Stimulated activated CD4-positive, alpha-beta T cell treated with anti-CD3 and anti-CD28 coated beads, Interleukin-2, amount 100 ng/mL, for 48 hours (primary cell): ENCODE measurements around the gene VARS1.
"Not testable (repeated sequence)": the region's sequence is repeated elsewhere in the genome, so short reads cannot be mapped to it uniquely, and the experiment has no call there.

Experiments used
- DNase-seq, 2 donors: peaks; one replicate each; pipeline ENCODE4 v3.0.0-alpha.2; 2020

The VARS1 gene

GRCh38 chr6:31795616-31796298 lies at the start of gene VARS1:
Gene VARS1, minus strand, starts transcription at chr6:31795752. Its CDS starts 535 bp downstream, at chr6:31795217.
- peak; percentile 76 to 84 for DNase-seq

GRCh38 chr6:31844507-31844906 lies 49.0 kb upstream of the VARS1 start:
- DNase-seq: no peak

DNA sequence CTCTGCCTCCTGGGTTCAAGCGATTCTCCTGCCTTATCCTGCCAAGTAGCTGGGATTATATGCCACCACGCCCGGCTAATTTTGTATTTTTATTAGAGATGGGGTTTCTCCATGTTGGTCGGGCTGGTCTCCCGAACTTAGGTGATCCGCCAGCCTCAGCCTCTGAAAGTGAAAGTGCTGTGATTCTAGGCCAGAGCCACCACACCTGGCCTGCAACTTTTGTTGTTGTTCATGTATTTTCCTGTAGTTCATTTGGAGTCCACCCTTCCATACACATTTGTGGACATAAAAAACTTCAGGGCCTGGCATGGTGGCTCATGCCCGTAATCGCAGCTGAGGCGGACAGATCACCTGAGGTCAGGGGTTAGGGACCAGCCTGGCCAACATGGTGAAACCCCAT lies 46.5 kb upstream of the VARS1 start:
- no peak for DNase-seq

DNA sequence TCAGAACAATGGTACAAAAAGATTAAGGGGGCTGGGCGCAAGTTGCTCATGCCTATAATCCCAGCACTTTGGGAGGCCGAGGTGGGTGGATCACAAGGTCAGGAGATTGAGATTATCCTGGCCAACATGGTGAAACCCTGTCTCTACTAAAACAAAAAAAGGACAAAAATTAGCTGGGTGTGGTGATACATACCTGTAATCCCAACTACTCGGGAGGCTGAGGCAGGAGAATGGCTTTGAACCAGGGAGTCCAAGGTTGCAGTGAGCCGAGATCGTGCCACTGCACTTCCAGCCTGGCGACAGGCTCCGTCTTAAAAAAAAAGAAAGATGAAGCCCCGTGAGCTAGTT lies 44.2 kb upstream of the VARS1 start:
- not testable (repeated sequence) for DNase-seq

DNA sequence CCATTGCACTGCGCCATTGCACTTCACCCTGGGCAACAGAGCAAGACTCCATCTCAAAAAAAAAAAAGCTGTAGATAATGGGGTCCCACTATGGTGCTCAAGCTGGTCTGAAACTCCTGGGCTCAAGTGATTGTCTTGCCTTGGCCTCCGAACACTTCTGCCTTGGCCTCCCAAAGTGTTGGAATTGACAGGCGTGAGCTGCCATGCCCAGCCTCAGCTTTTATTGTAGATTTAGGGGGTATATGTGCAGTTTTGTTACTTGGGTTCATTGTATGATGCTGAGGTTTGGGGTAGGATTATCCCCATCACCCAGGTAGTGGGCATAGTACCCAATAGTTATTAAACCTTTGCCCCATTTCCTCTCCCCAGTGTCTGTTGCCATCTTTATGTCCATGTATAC lies 43.4 kb upstream of the VARS1 start:
- DNase-seq: no peak

DNA sequence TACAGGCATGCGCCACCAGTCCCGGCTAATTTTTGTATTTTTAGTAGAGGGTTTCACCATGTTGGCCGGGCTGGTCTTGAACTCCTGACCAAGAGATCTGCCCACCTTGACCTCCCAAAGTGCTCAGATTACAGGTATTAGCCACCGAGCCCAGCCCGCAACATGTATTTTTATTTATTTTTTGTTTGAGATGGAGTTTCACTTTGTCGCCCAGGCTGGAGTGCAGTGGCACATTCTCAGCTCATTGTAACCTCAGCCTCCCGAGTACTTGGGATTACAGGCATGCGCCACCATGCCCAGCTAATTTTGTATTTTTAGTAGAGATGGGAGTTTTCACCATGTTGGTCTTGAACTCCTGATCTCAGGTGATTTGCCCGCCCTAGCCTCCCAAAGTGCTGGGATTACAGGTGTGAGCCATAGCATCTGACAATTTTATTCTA lies 42.6 kb upstream of the VARS1 start:
- DNase-seq: not testable (repeated sequence)

DNA sequence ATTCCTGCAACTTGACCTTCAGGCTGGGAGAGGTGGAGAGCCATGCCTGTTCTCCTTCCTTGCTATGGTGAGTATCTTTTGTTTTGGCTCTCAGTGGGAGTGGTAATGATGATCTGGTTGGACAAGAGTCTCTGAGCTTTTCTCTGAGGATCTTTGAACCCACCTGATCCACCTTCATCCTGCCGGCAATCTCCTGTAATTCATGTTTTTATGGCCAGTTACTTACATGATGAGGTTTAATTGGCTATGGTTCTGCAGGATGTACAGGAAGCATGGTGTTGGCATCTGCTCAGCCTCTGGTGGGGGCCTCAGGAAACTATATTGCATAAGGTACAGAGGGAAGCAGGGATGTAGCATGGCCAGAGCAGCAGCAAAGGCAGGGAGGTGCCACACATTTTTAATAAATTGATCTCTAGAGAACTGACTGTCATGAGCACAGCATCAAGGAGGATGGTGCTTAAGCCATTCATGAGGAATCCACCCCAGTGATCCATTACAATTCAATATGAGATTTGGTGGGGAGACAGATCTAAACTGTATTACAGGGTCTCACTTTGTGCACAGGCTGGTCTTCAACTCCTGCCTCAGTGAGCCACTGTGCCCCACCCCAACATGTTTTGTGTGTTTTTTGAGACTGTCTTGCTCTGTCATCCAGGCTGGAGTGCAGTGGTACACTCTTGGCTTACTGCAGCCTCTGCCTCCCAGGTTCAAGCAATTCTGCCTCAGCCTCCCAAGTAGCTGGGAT lies 42.0 kb upstream of the VARS1 start:
- no peak for DNase-seq

DNA sequence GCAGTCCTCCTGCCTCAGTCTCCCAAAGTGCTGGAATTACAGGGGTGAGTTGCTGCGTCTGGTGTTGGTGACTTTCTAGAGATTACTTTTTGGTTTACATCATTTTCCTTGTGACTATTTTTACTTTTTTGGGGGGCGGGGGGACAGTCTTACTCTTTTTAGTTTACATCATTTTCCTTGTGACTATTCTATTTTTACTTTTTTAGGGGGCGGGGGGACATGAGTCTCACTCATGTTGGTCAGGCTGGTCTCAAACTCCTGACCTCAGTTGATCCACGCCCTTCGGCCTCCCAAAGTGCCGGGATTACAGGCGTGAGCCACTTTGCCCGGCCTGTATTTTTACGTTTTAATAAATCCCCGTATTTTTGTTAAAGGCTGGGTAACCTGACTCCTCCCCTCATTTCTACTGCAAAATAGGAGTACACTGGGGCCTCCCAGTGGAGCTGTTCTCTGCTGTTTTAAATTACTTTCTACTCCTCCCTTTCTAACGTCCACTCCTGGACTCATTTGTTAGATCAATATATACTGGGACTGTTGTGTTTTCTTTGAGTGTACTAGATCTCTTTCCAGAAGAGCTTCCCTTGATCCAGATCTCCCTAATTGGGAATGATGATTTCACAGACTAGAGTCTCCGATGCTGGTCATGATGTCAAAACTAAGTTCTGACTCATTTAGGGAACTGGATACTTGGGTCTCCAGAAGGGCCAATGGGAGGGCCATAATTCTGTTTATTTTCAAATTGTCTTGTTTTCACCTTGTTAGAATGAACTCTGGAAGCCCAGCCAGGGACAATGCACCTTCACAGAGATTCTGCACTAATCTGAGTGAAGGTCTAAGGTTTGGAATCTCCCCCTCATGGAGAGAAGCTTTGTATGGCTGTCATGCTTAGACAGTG lies 41.2 kb upstream of the VARS1 start:
- DNase-seq: no peak

- DNase-seq: no peak
These were observed 40.5 kb upstream of the VARS1 start for GRCh38 chr6:31836047-31836473.

- peak; percentile 76 to 79 for DNase-seq
These were observed 39.1 kb upstream of the VARS1 start for GRCh38 chr6:31834367-31835250.

DNA sequence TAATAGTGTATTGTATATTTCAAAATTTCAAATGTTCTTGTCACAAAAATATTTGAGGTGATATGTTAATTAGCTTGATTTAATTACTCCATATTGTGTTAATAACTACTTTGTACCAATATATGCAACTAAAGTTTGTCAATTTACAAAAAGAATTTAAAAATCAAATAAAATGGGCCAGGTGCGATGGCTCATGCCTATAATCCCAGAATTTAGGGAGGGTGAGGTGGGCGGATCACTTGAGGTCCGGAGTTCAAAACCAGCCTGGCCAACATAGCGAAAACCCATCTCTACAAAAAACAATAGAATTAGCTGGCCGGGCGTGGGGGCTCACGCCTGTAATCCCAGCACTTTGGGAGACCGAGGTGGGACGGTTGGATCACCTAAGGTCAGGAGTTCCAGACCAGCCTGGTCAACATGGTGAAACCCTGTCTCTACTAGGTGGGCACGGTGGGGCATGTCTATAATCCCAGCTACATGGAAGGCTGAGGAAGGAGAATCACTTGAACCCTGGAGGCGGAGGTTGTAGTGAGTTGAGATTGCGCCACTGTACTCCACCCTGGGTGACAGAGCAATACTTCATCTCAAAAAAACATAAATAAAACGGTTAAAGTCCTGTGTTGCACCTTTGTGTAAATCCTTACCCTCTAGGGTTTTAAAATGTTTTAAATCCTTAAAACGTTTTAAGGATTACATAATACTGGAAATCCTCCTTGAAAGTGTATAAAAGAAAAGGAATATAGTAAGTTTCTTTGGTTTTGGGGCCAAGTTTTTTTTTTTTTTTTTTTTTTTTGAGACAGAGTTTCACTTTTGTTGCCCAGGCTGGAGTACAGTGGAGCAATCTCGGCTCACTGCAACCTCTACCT lies 36.0 kb upstream of the VARS1 start:
- DNase-seq: no peak

GRCh38 chr6:31830886-31831335 lies 35.4 kb upstream of the VARS1 start:
- DNase-seq: no peak

- DNase-seq: no peak
These were observed 34.2 kb upstream of the VARS1 start for GRCh38 chr6:31829633-31830283.

GRCh38 chr6:31827286-31828079 lies 31.9 kb upstream of the VARS1 start, which contains the start of gene HSPA1B:
Gene HSPA1B, plus strand, starts transcription at chr6:31827738. Its CDS starts 213 bp downstream, at chr6:31827951.
- DNase-seq: peak; percentile 83 to 89

DNA sequence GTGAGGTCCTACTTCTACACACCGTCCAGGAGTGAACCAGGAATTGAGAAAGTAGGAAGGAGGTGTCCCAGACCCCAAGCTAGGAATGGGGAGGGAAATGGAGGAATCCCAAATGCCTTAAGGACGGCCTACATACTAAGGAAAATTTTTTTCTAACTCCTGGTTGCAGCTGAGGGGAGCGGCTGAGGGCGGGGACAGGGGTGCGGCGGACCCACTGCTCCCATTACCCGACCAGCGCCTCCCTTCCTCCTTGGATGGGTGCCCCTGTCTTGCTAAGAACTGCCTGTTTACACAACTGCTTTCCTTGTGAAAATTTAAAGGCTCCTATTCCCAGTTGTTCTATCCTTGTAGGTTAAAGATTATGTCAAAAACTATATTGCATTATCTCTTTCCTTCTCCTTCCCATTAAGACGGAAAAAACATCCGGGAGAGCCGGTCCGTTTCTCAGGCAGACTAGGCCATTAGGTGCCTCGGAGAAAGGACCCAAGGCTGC lies 31.3 kb upstream of the VARS1 start:
- DNase-seq: no peak

- DNase-seq: no peak
These were observed 30.0 kb upstream of the VARS1 start for GRCh38 chr6:31825553-31825952.

DNA sequence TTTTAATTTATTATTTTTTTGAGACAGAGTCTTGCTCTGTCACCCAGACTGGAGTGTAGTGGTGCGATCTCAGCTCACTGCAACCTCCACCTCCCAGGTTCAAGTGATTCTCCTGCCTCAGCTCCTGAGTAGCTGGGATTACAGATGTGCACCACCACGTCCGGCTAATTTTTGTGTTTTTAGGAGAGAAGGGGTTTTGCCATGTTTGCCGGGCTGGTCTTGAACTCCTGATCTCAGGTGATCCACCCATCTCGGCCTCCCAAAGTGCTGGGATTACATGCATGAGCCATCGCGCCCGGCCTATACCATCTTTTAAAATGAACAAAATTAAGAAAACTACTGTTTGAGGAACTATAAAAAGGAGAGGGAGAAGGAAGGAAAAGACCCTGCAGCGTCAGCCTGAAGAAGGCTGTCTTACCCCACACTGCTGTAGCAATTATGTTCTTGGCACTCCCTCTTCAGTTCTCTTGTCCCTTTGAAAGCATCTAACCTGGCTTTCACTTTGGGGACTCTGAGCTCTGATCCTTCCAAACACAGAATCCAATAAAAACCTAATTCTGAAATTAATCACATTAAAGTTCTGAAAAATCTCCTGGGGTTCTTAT lies 28.1 kb upstream of the VARS1 start:
- DNase-seq: not testable (repeated sequence)

DNA sequence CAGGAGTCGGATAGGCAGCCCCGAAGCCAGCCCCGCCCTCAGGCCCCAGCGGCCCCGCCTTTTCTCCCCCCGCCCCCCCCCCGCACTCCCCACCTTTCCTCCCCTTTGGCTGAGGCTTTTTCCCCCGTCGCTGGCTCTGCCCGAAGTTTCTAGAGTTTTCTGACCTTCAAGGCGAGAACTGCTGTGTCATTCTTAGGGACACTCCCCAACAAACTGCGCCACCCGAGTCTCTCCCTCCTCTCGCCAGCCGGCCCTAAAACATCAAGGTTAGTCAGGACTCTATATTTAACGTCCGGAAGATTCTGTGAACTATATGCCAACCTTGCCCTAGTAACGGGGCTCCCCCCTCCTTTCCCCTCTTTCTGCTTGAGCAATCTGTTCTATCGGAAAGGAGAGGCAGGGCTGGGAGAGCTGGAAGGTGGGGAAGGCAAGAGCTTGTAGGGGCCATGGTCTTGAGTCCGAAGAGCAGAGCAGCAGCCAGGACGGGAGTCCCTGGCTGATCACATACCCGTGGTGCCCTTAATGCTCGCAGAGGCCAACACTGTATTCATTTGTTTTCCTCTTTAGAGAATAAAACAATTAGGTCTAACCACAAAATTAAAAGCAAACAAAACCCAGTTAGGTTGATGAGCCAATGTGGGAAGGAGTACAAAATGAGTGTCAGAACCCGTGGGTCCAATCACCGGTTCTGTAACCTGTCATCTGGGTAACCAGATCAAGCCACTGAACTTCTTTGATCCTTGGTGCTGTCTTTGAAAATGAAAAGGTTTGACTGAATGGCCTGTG lies 26.7 kb upstream of the VARS1 start:
- peak in 1 of 2 donors; percentile 47 for DNase-seq
